Measurements from ENCODE around the gene TAOK2. TPM values are rescaled to one million over a fixed set of nuclear protein-coding genes. Genes with fewer than 3 reads are reported as not detected.

The TAOK2 gene
- total and polyA plus RNA-seq, 2 of the 13 experiments (the other 11 are each of a cell fraction or from before 2014, with no cell fraction given), result 17.4 to 43.2 TPM

DNA sequence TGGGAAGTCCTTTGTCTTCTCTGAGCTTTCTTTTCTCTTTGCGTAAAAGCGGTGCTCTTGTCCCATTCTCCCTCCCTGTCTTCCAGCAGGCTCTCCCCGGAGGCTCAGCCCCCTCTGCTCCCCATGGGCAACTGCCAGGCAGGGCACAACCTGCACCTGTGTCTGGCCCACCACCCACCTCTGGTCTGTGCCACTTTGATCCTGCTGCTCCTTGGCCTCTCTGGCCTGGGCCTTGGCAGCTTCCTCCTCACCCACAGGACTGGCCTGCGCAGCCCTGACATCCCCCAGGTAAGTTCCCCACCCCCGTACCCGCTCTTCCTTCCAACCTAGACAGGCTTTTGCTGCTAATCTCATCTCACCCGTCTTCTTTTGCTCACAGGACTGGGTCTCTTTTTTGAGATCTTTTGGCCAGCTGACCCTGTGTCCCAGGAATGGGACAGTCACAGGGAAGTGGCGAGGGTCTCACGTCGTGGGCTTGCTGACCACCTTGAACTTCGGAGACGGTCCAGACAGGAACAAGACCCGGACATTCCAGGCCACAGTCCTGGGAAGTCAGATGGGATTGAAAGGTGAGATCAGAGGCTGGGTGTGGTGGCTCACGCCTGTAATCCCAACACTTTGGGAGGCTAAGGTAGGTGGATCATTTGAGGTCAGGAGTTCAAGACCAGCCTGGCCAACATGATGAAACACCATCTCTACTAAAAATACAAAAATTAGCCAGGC, 10.5 kb upstream of the TAOK2 start:
- H3K9ac ChIP-seq (ENCODE audit: insufficient read depth, low read depth, low read length), result peak overlapping the region; percentile 80
- H3K36me3 ChIP-seq (replicated peaks in 1 of 2; ENCODE audit: control insufficient read depth in 1 of 2, insufficient read depth in 2 of 2, low read length in 2 of 2), result peaks cover 3 to 4% of the 10 kb centered on the region in 2 experiments; a peak in 4 of 5 replicates
- ATAC-seq, result peak; percentile 18
- no TSS peak for BruUV-seq (replicated peaks)
- no peaks in the 10 kb centered on the region; a peak in 1 of 5 replicates for H3K27me3 ChIP-seq (ENCODE audit: control insufficient read depth in 1 of 2, insufficient read depth in 2 of 2, low read length in 2 of 2)
- H3K4me3 ChIP-seq (replicated peaks in 1 of 3; ENCODE audit: insufficient read depth in 1 of 3, low read depth in 2 of 3, low read length in 3 of 3), result peak overlapping the region; percentile 65 to 87 (median 80); a peak in 5 of 6 replicates
- no peaks in the 10 kb centered on the region for H4K20me1 ChIP-seq (ENCODE audit: insufficient read depth, low read length)
- peak overlapping the region; percentile 97 for H3K4me2 ChIP-seq (ENCODE audit: low read depth, low read length)
- no peaks in the 10 kb centered on the region for H3K79me2 ChIP-seq (ENCODE audit: insufficient read depth, low read length)
- peak; percentile 47 for FAIRE-seq
- WGBS (ENCODE audit: low lambda C conversion rate), result 79% methylated on average over 14 of the region's 14 CpGs
- in situ Hi-C loops (cut with HindIII; ENCODE audit: extremely low pct_ligation_motif_present, low pct_unique_long_range_greater_than_20kb), result loop anchor here (5.0 kb wide), 1 partner anchor 36 kb away; the partner anchor contains the start of gene KCTD13
- CTCF ChIA-PET (ENCODE audit: low intra/inter-chr PET ratio, low total read pairs), result no interaction called here
- intact Hi-C loops (cut with micrococcal nuclease; ENCODE audit: unreplicated experiment), result loop anchor here (5.0 kb wide), 3 partner anchors 34 to 61 kb away; partner anchors contain the start of genes ASPHD1, HIRIP3, INO80E and KCTD13
- no peaks in the 10 kb centered on the region for H3K9me3 ChIP-seq (ENCODE audit: low read length)
- H3K27ac ChIP-seq (ENCODE audit: extremely low read length, insufficient read depth, low read length), result peak overlapping the region; percentile 81
- no peak for DNase-seq (ENCODE audit: low spot score)
- H3K4me1 ChIP-seq (ENCODE audit: insufficient read depth, low read length), result peaks cover 56% of the 10 kb centered on the region
- POLR2A ChIA-PET, result interaction anchor here (0.7 to 4.6 kb wide), 7 partner anchors 10 to 147 kb away, joined by 3 to 47 read pairs (median 4); partner anchors contain the start of genes ASPHD1, KCTD13, PAGR1 and TAOK2
- H2AFZ ChIP-seq (ENCODE audit: low read length), result no peak overlapping the region
- TF ChIP-seq EEA1 (CRISPR knock-in tag; IDR thresholded peaks at IDR 0.05; ENCODE audit: borderline replicate concordance) (peak; percentile 21; the same call in 1 of the 2 replicates), ZNF143 (CRISPR knock-in tag; IDR thresholded peaks at IDR 0.05) (0 out of 2 replicates have a peak, but pooled peaks have one; percentile 16), ZNF44 (CRISPR knock-in tag; IDR thresholded peaks at IDR 0.05) (0 out of 2 replicates have a peak, but pooled peaks have one; percentile 20), ARNTL (CRISPR knock-in tag; IDR thresholded peaks at IDR 0.05) (0 out of 2 replicates have a peak, but pooled peaks have one; percentile 31), ZNF773 (CRISPR knock-in tag; IDR thresholded peaks at IDR 0.05; ENCODE audit: borderline replicate concordance) (0 out of 2 replicates have a peak, but pooled peaks have one; percentile 57), AGO2 (optimal IDR thresholded peaks at IDR 0.05; ENCODE audit: low read depth, low read length) (peak; percentile 46), ZSCAN21 (CRISPR knock-in tag; IDR thresholded peaks at IDR 0.05; ENCODE audit: borderline replicate concordance) (0 out of 2 replicates have a peak, but pooled peaks have one; percentile 31), ZNF766 (CRISPR knock-in tag; IDR thresholded peaks at IDR 0.05; ENCODE audit: borderline replicate concordance) (0 out of 2 replicates have a peak, but pooled peaks have one; percentile 54), HOXA3 (CRISPR knock-in tag; IDR thresholded peaks at IDR 0.05) (peak; percentile 44; the same call in 1 of the 2 replicates), ZNF780A (CRISPR knock-in tag; IDR thresholded peaks at IDR 0.05) (no peak), ZNF605 (CRISPR knock-in tag; IDR thresholded peaks at IDR 0.05) (no peak), ZBTB8A (CRISPR knock-in tag; IDR thresholded peaks at IDR 0.05; ENCODE audit: borderline replicate concordance, low read depth) (no peak), THYN1 (CRISPR knock-in tag; IDR thresholded peaks at IDR 0.05; ENCODE audit: borderline replicate concordance, low read depth) (no peak)
- TF ChIP-seq, protein P1, sequence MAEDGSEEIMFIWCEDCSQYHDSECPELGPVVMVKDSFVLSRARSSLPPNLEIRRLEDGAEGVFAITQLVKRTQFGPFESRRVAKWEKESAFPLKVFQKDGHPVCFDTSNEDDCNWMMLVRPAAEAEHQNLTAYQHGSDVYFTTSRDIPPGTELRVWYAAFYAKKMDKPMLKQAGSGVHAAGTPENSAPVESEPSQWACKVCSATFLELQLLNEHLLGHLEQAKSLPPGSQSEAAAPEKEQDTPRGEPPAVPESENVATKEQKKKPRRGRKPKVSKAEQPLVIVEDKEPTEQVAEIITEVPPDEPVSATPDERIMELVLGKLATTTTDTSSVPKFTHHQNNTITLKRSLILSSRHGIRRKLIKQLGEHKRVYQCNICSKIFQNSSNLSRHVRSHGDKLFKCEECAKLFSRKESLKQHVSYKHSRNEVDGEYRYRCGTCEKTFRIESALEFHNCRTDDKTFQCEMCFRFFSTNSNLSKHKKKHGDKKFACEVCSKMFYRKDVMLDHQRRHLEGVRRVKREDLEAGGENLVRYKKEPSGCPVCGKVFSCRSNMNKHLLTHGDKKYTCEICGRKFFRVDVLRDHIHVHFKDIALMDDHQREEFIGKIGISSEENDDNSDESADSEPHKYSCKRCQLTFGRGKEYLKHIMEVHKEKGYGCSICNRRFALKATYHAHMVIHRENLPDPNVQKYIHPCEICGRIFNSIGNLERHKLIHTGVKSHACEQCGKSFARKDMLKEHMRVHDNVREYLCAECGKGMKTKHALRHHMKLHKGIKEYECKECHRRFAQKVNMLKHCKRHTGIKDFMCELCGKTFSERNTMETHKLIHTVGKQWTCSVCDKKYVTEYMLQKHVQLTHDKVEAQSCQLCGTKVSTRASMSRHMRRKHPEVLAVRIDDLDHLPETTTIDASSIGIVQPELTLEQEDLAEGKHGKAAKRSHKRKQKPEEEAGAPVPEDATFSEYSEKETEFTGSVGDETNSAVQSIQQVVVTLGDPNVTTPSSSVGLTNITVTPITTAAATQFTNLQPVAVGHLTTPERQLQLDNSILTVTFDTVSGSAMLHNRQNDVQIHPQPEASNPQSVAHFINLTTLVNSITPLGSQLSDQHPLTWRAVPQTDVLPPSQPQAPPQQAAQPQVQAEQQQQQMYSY (CRISPR knock-in tag; IDR thresholded peaks at IDR 0.05), result peak; percentile 45; the same call in 1 of the 2 replicates
- TF ChIP-seq, protein P2, sequence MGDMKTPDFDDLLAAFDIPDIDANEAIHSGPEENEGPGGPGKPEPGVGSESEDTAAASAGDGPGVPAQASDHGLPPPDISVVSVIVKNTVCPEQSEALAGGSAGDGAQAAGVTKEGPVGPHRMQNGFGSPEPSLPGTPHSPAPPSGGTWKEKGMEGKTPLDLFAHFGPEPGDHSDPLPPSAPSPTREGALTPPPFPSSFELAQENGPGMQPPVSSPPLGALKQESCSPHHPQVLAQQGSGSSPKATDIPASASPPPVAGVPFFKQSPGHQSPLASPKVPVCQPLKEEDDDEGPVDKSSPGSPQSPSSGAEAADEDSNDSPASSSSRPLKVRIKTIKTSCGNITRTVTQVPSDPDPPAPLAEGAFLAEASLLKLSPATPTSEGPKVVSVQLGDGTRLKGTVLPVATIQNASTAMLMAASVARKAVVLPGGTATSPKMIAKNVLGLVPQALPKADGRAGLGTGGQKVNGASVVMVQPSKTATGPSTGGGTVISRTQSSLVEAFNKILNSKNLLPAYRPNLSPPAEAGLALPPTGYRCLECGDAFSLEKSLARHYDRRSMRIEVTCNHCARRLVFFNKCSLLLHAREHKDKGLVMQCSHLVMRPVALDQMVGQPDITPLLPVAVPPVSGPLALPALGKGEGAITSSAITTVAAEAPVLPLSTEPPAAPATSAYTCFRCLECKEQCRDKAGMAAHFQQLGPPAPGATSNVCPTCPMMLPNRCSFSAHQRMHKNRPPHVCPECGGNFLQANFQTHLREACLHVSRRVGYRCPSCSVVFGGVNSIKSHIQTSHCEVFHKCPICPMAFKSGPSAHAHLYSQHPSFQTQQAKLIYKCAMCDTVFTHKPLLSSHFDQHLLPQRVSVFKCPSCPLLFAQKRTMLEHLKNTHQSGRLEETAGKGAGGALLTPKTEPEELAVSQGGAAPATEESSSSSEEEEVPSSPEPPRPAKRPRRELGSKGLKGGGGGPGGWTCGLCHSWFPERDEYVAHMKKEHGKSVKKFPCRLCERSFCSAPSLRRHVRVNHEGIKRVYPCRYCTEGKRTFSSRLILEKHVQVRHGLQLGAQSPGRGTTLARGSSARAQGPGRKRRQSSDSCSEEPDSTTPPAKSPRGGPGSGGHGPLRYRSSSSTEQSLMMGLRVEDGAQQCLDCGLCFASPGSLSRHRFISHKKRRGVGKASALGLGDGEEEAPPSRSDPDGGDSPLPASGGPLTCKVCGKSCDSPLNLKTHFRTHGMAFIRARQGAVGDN (CRISPR knock-in tag; IDR thresholded peaks at IDR 0.05), result peak; percentile 31

All from HepG2 (cell line).